K562 (cell line): ENCODE measurements around the gene ITGA3. TPM values are rescaled to one million over a fixed set of nuclear protein-coding genes. Genes with fewer than 3 reads are reported as not detected.

Experiments used
- PTRF ChIP-seq: fragments of 450-650 bp; IDR thresholded peaks from 2 replicates; pipeline ENCODE4 v1.6.1; 2016; ENCODE audit warnings: mild to moderate bottlenecking, missing genetic modification characterization, missing compliant biosample characterization
- SIX5 ChIP-seq, 2 experiments: IDR thresholded peaks; 2 replicates each; pipeline ENCODE4 v1.6.1; 2011; ENCODE audit warnings: low read length in 2 of 2, borderline replicate concordance in 1 of 2, low read depth in 1 of 2, mild to moderate bottlenecking in 1 of 2, moderate library complexity in 1 of 2; ENCODE audit not compliant: insufficient read depth in 1 of 2
- ZNF253 ChIP-seq: fragments of 250-450 bp; sonication (Bioruptor Pico); conservative IDR thresholded peaks from 2 replicates; pipeline ENCODE4 v1.6.1; 2021; ENCODE audit warnings: mild to moderate bottlenecking
- polyA plus RNA-seq, 8 experiments: library from polyadenylated mRNA; depleted of rRNA in 4 of 8; stranded (reverse) in 5 of 8; unstranded in 3 of 8; fragments of >200 nt; fragmentation: Nextera tagmentation in 2 of 8; fragmentation: Illumina TruSeq in 1 of 8; extraction: Ambion mirVana in 2 of 8; extraction: Trizol in 1 of 8; gene quantifications; 2 replicates each; pipeline versions ENCODE4 v1.2.1 to v1.2.3, GENCODE V29; 2011 to 2014; ENCODE audit warnings: inconsistent platforms in 1 of 8, missing spikeins in 1 of 8
- total RNA-seq, 7 experiments: library from RNA; depleted of rRNA in 6 of 7; stranded (reverse); fragments of >200 nt in 6 of 7; fragmentation: Illumina TruSeq in 2 of 7; extraction: Trizol in 2 of 7; gene quantifications; 2 replicates each; pipeline versions ENCODE4 v1.2.1 to v1.2.3, GENCODE V29; 2011 to 2021; ENCODE audit warnings: low replicate concordance in 1 of 7
- TF ChIP-seq, protein P1 (sequence below): sonication (generic); formaldehyde crosslinking; IDR thresholded peaks from 2 replicates; pipeline ENCODE4 v1.8.0; 2022; ENCODE audit warnings: mild to moderate bottlenecking, missing genetic modification reagents
- TF ChIP-seq, protein P2 (sequence below), 2 experiments: fragments of 450-650 bp; IDR thresholded peaks; 2 replicates each; pipeline ENCODE4 v1.6.1; 2018; ENCODE audit warnings: mild to moderate bottlenecking in 2 of 2, low read depth in 1 of 2; ENCODE audit not compliant: partially characterized antibody in 2 of 2

Gene ITGA3
- total and polyA plus RNA-seq, 9 of the 15 experiments (the other 6 are each of a cell fraction or from before 2014, with no cell fraction given), result 0.03 to 0.75 (median 0.14) TPM; not detected in 2

DNA sequence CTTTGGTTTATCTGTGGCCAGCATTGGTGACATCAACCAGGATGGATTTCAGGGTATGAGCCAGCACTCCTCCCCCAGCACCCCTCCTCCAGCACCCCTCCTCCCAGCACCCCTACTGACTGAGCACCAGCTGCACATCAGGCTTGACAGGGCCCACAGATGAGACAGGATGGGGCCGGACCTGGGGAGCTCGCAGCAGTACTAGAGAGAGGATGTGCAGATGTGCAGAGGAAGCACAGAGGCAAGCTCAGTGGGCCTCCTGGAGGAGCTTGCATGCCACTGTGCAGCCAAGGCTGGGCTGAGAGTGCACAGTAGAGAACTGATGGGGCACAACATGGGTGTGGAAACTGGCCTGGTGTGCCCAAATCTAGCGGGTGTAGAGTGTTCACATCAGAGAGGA, 16.2 kb downstream of the ITGA3 start (continued):
- TF ChIP-seq, protein P1, sequence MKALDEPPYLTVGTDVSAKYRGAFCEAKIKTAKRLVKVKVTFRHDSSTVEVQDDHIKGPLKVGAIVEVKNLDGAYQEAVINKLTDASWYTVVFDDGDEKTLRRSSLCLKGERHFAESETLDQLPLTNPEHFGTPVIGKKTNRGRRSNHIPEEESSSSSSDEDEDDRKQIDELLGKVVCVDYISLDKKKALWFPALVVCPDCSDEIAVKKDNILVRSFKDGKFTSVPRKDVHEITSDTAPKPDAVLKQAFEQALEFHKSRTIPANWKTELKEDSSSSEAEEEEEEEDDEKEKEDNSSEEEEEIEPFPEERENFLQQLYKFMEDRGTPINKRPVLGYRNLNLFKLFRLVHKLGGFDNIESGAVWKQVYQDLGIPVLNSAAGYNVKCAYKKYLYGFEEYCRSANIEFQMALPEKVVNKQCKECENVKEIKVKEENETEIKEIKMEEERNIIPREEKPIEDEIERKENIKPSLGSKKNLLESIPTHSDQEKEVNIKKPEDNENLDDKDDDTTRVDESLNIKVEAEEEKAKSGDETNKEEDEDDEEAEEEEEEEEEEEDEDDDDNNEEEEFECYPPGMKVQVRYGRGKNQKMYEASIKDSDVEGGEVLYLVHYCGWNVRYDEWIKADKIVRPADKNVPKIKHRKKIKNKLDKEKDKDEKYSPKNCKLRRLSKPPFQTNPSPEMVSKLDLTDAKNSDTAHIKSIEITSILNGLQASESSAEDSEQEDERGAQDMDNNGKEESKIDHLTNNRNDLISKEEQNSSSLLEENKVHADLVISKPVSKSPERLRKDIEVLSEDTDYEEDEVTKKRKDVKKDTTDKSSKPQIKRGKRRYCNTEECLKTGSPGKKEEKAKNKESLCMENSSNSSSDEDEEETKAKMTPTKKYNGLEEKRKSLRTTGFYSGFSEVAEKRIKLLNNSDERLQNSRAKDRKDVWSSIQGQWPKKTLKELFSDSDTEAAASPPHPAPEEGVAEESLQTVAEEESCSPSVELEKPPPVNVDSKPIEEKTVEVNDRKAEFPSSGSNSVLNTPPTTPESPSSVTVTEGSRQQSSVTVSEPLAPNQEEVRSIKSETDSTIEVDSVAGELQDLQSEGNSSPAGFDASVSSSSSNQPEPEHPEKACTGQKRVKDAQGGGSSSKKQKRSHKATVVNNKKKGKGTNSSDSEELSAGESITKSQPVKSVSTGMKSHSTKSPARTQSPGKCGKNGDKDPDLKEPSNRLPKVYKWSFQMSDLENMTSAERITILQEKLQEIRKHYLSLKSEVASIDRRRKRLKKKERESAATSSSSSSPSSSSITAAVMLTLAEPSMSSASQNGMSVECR, result no peak
- TF ChIP-seq ZNF253 (CRISPR knock-in tag) (no peak), PTRF (tag) (no peak), SIX5 (IDR thresholded peaks at IDR 0.05; ENCODE audit: borderline replicate concordance in 1 of 2, insufficient read depth in 1 of 2, low read depth in 1 of 2, low read length in 2 of 2) (no peak)
- TF ChIP-seq, protein P2, sequence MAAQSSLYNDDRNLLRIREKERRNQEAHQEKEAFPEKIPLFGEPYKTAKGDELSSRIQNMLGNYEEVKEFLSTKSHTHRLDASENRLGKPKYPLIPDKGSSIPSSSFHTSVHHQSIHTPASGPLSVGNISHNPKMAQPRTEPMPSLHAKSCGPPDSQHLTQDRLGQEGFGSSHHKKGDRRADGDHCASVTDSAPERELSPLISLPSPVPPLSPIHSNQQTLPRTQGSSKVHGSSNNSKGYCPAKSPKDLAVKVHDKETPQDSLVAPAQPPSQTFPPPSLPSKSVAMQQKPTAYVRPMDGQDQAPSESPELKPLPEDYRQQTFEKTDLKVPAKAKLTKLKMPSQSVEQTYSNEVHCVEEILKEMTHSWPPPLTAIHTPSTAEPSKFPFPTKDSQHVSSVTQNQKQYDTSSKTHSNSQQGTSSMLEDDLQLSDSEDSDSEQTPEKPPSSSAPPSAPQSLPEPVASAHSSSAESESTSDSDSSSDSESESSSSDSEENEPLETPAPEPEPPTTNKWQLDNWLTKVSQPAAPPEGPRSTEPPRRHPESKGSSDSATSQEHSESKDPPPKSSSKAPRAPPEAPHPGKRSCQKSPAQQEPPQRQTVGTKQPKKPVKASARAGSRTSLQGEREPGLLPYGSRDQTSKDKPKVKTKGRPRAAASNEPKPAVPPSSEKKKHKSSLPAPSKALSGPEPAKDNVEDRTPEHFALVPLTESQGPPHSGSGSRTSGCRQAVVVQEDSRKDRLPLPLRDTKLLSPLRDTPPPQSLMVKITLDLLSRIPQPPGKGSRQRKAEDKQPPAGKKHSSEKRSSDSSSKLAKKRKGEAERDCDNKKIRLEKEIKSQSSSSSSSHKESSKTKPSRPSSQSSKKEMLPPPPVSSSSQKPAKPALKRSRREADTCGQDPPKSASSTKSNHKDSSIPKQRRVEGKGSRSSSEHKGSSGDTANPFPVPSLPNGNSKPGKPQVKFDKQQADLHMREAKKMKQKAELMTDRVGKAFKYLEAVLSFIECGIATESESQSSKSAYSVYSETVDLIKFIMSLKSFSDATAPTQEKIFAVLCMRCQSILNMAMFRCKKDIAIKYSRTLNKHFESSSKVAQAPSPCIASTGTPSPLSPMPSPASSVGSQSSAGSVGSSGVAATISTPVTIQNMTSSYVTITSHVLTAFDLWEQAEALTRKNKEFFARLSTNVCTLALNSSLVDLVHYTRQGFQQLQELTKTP (IDR thresholded peaks at IDR 0.05; ENCODE audit: low read depth in 1 of 2, partially characterized antibody in 2 of 2), result no peak
